ENCODE results near the gene HBE1.

GRCh38 chr11:5269715-5270147 is at the start of gene HBE1:
- TF ChIP-seq ZNF274 (IDR thresholded peaks at IDR 0.05; ENCODE audit: borderline replicate concordance, extremely low read depth, low read length), result no peak
- no peak for TF ChIP-seq RNF2 (IDR thresholded peaks at IDR 0.05; ENCODE audit: borderline replicate concordance, low read depth, low read length, missing control alignments, poor library complexity, severe bottlenecking)

All from H1 (cell line).